Pons (tissue), 1 donor: ENCODE data around the gene MOK.
"Not testable (repeated sequence)": the region's sequence is repeated elsewhere in the genome, so short reads cannot be mapped to it uniquely, and the experiment has no call there.

Source experiments
- DNase-seq: peaks from one replicate; pipeline ENCODE4 v3.0.0-alpha.2; 2016; ENCODE audit warnings: low spot score

MOK gene, protein sequence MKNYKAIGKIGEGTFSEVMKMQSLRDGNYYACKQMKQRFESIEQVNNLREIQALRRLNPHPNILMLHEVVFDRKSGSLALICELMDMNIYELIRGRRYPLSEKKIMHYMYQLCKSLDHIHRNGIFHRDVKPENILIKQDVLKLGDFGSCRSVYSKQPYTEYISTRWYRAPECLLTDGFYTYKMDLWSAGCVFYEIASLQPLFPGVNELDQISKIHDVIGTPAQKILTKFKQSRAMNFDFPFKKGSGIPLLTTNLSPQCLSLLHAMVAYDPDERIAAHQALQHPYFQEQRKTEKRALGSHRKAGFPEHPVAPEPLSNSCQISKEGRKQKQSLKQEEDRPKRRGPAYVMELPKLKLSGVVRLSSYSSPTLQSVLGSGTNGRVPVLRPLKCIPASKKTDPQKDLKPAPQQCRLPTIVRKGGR

DNA sequence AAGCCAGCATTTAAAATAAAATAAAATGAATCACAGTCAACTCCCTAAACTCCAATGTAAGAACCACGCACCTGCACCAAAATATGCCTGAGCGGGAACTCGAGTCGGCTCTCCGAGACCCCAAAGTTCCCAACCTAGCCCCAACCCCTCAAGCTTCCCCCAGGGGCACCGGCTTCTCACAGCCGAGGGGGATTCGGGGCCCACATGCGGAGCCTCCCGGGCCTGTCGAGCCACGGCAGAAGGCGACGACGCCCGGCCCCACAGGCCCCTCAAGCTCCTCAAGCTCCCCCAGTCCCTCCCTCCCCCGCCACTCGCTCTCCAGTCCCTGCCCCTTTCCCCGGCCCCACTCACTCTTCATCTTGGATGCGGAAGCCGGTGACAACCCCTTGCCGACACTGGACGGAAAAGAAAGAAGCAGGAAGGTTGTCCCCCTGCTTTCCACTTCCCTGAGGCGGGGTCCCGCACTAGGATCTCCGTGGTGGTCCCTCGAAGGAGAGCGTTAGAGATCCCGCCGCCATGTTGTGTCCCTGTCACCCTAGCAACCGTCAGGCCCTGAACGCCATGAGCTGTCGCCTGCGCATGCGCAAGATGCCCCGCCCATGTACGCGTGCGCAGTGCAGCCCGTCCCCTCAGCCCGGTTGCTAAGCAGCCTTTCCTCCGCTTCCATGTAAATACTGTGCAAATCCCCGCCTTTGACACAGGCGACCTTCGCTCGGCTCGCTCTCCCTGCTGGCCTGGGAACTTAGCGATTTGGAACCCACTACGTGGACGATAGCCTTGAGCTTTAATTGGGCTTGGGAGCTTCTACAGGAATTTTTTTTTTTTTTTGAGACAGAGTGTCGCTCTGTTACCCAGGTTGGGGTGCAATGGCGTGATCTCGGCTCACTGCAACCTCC is at the start of gene MOK:
Gene MOK, minus strand, starts transcription at position 554 of the 896 bp plus-strand sequence. Its CDS starts 196 bp downstream, at position 358.
- DNase-seq, result peak; percentile 96

DNA sequence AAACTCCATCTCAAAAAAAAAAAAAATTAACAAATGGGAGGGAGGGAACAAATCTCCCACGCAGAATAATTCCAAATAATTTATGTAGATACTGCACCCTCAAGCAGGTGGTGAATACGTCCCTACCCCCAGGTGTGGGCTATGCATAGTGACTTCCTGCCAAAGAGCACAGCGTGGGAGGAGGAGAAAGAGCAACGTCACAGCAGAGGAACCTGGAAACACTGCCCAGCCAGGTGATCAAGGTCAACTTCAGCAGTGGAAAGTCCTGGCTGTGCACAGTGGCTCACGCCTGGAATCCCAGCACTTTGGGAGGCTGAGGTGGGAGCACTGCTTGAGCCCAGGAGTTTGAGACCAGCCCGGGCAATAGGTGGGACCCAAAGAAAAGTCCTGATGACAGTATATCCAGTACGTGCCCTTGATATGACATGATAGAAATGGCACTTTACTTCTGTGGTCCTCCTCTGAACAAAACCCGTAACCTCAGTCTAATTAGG is 48.2 kb upstream of the MOK start:
- DNase-seq, result no peak

DNA sequence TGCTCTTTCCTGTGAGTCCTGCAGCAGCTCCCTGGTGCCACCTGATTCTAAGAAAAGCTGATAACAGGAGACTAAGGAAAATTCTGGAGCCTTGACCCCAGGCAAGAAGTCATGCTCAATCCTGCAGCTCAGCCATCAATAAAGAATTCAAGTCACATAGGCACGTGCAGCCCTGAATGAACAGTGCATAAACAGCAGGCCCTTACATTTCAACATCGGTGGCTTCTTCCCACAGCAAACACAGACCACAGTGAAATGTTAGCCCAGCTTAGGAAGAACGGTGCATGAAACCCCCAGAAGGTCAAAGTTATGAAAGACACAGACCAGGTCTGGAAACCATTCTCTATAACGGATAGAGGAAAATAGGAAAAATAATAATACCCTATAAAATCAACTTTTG is 47.2 kb upstream of the MOK start:
- DNase-seq, result peak; percentile 58

DNA sequence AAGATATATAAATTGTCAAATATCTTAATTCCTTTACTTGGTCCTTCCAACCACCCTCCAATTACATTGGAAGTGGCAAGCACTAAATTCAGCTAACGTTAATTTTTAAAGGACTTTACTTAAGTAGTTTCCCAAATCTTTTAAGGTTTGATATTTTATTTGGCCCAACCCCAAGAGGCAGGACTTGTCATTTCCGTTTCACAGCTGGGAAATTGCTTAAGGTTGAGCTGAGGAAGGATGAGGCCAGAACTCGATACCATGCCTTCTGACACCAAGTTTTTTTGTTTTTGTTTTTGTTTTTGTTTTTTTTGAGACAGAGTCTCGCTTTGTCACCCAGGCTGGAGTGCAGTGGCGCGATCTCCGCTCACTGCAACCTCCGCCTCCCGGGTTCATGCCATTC is 46.6 kb upstream of the MOK start:
- not testable (repeated sequence) for DNase-seq

DNA sequence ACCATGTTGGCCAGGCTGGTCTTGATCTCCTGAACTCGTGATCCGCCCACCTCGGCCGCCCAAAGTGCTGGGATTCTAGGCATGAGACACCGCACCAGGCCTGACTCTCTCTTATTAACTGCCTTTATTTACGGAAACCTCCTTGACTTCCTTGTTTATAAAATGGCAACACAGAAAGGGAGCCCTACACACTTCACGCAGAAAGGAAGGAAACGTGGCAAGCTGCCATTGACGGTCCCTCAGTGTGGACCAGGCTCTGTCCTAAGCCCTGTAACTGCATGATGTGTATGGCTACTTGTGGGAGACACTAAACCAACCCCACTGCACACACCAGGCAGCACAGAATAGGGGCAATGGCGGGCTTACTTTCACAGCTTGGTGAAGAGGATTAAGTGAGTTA is 46.1 kb upstream of the MOK start:
- no peak for DNase-seq

DNA sequence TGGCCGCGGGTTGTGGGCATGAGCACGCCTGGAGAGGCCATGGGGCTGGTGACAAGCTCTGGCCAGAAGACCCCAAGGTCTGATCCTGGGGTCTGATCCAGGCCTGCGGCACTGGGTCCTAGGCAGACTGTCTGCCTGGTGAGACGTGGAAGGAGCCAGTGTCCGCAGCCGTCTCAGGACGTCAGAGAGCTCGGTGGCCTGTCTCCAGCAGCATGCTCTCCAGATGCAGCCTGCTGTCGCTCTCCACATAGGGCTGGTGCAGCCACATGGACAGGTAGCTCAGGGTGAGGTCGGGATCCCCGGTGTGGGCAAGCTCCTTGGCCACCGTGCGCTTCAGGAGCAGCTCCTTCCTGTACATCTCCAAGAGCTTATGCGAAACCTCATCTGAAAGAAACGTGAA is 43.4 kb upstream of the MOK start:
- no peak for DNase-seq

DNA sequence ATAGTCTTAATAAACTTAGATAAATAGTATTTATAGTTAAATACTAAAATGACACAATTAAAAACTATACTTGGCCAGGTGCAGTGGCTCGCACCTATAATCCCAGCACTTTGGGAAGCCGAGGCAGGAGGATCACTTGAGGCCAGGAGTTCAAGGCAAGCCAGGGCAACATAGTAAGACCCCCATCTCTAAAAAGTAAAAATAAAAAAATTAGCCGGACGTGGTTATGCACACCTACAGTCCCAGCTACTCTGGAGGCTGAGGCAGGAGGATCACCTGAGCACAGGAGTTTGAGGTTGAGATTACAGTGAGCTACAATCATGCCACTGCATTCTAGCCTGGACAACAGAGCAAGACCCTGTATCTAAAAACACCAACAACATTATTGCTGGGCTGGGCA is 41.7 kb upstream of the MOK start:
- DNase-seq, result no peak

DNA sequence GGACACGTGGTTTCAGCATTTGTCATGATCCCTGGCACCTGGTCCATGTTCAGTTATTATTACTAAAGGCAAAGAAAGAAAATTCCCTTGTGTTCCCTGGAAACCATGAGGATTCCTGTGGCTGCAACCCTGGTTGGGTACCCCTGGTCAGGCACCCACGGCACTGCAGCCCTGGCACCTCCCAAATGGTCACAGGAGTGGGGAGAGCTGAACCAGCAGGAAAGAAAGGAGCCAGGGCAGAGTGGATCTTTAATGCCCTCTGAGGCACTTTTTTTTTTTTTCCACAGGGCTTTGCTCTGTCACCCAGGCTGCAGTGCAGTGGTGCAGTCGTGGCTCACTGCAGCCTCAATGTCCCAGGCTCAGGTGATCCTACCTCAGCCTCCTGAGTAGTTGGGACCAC is 40.3 kb upstream of the MOK start:
- no peak for DNase-seq

DNA sequence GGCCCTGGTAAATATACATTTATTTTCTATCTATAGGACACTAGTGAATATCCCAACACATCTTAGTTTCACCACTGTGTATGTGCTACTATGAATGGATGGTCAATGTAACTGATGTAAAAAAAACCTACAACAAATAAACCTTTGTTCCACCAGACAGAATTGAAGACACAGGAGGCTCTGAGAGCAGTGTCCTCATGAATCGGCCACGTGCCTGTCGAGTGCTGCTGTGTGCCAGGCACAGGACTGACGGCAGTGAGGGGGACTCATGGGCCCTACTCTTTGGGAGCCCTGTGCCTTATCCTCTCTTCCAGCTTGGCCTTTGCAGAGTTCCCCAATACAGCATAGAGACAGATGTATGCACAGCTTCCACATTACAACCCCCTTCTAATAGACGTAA is 39.5 kb upstream of the MOK start:
- DNase-seq, result peak; percentile 97

DNA sequence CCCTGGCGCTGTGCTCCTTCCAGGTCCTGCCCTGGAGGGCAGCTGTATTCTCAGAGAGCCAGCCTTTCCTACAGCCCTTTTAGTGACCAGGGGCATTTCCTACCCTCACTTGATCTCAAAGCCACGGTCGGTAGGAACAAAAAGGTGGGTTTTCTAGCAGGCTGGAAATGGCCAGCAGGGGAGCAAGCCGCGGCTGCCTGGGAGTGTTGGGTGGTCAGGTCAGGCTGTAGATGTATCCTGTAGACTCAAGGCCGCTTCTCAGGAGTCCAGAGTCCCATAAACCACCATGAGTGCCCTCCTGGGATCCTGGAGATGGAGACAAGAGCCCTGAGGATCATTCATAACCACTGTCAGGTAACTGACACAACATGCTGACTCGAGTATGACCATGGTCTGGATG is 39.1 kb upstream of the MOK start:
- DNase-seq, result no peak

DNA sequence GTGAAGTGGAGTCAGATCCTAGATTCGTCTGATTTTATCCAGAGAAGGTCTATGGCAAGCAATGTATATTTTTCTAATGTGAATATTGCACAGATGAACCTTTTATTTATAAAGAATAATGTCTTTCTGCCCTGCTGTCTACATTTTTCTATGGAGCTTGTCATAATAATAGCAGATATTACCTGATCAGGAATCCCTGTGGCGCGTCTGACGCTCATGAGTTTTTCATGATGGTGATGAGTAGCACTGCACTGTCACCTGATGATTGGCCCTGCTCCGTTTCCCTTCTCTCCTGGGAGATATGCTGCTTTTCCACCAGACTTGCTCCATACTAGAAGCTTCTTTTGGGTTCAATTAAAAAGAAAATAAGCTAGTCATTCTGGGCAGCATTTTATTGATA is 37.3 kb upstream of the MOK start:
- DNase-seq, result no peak

DNA sequence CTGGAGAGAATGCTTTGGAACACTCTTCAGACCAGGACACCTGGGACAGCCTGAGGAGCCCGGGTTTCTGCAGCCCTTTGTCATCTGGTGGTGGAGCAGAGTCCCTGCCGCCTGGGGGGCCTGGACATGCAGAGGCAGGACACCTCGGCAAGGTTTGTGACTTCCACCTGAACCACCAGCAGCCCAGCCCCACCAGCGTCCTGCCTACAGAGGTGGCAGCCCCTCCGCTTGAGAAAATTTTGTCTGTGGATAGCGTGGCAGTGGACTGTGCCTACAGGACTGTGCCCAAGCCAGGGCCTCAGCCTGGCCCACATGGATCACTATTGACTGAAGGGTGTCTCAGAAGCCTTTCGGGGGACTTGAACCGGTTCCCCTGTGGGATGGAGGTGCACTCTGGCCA is 36.6 kb upstream of the MOK start:
- DNase-seq, result no peak

DNA sequence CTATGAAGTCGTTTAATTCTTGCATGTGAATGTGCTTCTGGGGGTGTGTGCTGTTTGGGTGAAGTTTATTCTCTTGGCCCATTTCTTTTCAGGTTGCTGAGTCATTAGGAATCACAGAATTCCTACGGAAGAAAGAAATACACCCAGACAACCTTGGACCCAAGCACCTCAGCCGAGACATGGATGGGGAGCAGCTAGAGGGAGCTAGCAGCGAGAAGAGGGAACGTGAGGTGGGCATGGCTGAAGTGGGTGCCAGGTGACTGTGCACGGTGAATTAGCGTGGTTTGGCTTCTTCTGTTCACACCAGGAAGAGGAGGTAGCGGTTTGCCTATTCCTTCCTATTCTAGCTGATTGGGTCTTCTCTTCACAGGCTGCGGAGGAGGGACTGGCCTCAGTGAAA is 33.8 kb upstream of the MOK start:
- no peak for DNase-seq

DNA sequence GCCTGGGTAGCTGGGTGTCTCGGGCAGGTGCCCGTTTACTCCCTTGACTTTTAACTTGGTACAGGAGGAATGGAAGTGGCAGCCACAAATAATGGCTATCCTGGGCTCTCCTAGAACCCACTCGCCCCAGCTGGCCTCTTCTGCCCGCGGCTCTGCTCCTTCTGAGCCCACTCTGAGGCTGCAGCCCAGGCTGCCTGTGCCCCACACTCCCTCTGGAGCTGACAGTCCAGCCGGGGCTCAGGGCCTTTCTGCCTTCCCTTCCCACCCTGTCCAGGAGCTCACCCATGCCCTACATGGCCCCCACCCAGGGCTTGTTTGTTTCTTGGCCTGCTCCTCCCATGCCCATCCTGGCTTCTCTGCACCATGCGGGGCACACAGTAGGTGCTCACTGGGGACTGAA is 30.2 kb upstream of the MOK start:
- DNase-seq, result no peak

DNA sequence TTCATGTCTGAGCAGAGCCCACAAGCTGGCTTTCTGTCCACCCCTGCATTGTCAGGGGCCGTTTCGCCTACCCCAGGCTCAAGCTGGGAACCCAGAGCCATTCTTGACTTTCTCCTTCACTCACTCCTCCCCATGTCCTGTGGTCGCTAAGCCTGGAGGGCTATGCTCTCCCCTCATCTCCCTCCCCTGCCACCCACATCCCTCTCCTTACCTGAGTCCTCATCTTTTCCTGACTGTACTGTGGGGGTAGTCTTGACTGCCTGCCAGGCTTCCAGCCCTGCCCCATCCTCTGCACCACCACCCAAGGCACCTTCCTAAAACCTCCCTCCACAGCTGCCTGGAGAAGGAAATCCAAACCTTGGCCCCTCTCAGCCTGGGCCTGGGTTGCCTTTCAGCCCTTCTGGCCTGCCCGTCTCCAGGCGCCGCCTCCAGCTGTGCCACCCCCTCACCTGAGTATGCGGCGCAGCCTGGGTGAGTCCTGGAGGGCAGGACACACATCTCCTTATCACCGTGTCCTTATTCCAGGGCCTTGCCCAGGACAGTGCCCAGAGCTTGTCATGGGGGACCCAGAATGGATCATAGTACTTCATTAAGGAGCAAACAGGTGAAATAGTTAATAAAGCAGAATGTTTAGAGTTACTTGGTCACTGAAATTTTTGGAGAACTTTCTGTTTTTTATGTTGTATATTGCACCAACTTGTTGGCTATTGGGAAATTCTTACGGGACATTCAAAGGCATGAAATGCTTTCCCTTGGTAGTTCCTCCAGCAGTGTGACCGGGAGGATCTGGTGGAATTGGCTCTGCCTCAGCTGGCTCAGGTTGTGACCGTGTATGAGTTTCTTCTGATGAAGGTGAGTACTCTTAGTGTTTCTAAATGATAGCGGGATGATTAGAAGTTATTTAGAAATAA is 29.1 kb upstream of the MOK start:
- no peak for DNase-seq

DNA sequence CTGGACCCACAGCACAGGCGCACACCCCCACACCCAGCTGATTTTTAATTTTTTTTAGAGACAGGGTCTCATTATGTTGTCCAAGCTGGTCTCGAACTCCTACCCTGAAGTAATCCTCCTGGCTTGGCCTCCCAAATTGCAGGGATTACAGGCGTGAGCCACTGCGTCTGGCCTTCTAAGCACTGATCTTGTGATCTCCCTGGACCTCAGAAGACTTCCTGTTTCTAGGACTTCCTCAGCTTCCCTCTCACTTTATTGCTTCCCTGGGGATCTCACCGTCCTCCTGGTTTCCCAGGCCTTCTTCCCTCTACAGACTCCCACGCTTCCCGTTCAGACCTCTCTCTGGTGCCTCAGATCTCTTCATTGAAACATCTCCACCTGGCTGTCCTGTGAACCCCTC is 28.4 kb upstream of the MOK start:
- DNase-seq, result no peak

DNA sequence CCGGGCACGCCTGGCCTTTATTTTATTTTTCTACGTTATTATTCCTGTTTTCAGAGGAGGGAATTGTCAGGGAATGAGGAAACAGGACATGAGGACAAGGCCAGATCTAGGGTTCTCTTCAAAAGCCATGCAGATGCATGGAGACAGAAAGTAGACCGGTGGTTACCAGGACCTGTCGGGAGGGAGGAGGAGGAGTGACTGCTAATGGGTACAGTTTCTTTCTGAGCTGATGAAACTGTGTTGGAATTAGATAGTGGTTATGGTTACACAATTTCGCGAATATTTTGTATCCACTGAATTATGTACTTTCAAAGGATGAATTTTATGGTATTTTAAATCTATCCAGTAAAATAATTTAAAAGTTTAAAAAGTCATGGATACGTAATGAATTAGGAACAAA is 25.8 kb upstream of the MOK start:
- DNase-seq, result no peak

DNA sequence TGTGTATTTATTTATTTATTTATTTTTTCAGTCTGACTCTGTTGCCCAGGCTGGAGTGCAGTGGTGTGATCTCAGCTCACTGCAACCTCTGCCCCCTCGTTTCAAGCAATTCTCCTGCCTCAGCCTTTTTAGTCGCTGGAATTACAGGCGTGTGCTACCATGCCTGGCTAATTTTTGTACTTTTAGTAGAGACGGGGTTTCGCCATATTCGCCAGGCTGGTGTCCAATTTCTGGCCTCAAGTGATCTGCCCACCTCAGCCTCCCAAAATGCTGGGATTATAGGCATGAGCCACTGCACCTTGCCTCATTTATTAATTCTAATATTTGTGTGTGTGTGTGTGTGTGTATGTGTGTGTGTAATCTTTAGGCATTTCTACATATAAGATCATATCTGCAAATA is 24.4 kb upstream of the MOK start:
- DNase-seq, result not testable (repeated sequence)

DNA sequence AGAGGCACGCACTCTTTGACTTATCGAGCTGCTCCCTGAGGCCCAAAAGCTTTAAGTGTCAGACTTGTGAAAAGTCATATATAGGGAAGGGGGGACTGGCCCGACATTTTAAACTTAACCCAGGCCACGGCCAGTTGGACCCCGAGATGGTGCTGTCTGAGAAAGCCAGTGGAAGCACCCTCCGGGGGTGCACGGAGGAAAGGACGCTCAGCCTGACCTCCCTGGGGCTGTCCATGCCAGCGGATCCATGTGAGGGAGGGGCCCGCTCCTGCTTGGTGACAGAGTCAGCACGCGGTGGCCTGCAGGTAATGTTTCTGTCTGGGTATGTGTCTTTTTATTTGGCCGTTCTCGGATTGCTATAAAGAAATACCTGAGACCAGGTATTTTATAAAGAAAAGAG is 21.6 kb upstream of the MOK start:
- no peak for DNase-seq

DNA sequence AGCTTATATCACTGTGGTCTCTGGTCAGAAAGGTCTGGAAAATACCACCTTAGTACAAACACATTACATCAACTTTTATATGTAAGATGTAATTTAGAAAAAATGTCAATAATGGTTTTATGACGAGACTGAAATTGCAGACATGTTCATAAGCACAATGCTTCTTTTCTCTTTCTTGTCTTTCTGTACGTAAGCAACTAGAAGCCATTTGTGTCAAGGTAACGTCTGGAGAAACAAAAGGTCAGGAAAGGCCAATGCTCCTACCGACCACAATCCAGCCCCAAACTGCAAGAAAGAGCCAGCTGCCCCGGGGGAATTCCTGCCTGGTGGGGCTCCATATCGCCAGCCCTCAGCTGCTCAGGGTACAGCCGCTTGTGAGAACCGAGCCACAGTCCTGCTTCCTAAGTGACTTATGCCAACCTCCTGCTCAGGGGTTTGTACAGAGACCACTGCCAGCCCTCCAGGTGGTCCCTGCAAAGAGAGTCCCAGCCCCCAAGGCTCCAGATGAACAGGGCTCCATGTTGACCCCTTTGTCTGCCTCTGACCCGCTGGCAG is 20.9 kb upstream of the MOK start:
- no peak for DNase-seq

DNA sequence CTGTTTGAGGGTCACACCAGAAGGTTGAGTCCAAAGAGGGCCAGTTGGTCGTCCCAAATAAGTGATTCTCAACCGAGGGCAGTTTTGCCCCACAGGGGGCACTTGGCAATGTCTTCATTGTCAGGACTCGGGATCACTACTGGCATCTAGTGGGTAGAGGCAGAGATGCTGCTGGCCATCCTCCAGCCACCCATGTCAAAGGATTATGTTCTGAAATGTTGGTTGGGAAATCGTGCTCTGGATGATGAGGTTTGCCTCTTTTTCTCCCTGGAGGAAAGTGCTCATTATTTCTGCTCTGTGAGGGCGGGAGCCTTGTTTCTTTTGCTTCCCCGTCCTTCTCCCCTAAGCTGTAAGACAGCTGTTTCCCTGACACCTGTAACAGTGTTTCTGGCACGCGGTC is 18.1 kb upstream of the MOK start:
- DNase-seq, result peak; percentile 82
